Activated T-helper 9 cell treated with anti-CD3 and anti-CD28 coated beads, Interleukin-2, amount 50 U/mL, for 16 hours (primary cell): ENCODE measurements around the gene GMDS.

ENCODE experiments used
- DNase-seq: peaks from one replicate; pipeline ENCODE4 v3.0.0-alpha.2; 2020; ENCODE audit warnings: low read depth

GMDS gene

DNA sequence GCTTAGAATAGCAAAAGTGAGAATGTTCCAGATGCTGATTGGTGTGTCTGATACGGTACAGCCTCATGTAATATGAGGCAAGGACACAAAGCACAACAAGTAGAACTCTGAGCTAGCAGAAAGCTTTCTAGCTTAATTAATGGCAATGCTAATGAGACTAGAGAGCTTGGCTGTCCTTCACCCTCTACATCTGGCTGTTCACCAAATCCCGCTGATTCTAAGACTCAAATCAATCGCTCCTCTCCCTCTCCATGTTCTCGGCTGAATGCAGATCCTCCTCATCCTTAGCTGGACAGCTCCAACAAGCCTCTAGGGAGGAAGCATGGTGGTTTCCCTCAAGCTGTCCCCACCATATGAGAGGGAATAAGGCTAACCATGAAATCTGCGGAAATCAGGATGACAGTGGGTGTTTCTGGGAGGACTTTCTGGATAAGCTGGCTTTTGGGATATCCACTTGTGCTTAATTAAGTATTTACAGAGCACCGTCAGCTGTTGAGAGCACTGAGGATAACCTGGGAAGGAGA lies 506.8 kb downstream of the GMDS start:
- no peak for DNase-seq

DNA sequence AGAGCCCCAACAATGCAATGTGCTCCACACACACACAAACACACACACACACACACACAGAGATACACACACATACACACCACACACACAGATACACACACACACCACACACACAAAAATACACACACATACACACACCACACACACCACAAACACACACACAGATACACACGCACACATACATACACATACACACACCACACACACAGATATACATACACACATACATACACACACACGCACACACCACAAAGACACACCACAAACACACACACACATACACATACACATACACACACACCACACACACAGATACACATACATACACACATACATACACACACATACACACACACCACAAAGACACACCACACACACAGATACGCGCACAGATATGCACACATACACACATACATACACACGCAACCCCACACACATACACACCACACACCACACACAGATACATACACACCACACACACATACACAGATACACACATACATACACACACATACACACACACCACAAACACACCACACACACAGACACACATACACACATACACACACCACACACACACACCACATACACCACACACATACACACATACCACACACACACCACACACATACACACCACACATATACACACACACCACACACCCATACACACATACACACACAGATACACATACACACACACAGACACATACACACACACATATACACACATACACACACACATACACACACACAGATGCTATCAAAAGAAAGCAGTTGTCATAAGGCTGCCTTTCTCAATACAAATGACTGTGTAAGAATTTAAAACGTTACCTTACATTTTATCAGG lies 507.7 kb downstream of the GMDS start:
- no peak for DNase-seq

DNA sequence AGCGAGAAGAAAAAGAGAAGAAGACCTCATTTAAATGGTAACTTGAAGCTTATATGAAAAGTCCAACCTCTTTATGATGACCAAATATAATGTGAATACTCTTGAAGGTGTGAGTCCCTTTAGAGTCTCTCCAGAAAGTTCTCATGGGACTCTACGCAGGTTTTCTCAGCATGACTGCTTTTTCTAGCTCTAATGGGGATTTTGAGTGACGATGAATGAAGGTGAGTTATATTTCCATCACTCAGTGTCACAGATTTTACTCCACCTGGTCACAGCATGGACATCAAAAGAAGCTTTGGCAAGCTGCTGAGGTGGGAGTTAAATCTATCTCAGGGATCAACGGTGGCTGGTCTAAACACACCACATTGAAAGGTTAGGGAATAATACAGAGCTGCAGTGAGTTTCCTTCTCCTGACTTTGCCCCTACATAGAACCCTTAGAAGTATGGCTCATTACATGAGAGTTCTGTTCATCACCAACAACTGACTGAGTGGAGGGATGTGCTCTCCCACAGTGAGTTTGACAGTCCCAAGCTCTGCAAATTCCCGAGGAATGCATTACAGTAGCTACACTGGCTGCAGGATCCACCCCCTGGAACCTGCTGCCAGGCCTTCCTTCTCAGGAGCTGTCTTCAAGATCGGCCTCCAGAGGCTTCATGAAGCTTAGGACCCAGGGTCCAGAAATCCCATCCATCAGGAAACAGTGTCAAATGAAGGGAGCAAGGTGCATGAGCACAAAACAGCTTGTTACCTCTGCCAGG lies 508.9 kb downstream of the GMDS start:
- no peak for DNase-seq

DNA sequence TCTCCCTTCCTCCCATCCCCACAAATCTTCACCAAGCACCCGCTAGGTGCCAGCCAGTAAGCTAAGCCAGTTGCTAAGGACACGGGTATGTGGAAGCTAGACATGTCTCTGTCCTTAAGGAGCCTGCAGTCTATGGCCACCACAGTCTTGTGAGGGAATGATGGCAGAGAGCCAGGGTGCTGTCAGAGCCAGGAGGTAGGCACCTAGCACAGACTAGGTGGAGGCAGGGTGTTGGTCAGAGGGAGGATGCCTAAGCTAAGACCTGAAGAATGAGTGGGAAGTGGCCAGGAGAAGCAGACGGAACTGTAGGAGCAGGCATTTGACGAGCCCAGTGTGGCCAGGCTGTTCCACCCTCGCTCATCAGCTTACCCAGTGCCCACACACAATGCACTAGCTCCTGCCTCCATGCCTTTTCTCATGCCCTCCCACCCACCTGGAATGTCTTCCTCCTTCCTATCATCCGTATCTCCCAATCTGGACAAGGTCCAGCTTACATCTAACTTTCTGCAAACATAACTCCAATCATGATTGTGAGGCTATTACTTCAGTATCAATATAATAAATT lies 510.1 kb downstream of the GMDS start:
- DNase-seq = no peak

DNA sequence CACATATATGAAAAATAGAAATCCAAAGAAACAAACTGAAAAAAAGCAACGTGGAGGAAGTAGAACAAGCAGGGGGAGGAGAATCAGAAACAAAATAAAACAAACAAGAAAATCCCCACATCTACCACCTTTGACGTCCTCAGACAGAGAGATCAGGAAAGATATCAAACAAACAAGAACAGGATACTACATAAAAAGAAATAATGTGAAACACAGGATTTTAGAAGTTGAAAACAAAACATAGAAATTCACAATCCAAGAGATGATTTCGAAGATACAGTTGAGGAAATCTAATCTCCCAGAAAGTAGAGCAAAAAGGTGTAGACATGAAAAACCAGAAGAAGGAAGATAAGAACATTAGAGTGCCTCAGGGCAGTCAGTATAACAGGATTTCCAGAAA lies 514.5 kb downstream of the GMDS start:
- DNase-seq = no peak

DNA sequence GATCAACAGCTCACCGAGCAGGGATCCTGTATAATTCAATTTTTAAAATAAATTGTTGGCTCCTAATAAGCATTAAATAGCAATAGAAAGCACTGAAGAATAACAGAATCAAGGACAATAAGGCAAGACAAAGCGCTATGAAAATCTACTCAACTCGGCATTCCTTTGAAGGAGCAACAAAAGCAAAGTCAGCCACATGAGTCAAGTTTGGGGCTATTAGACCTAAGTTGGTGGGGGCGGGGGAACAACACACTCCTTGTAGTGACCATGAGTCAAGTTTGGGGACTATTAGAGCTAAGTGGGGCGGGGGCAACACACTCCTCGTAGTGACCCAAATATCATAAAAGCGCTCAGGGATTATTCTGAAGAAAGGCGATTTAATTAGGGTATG lies 515.7 kb downstream of the GMDS start:
- DNase-seq = no peak

DNA sequence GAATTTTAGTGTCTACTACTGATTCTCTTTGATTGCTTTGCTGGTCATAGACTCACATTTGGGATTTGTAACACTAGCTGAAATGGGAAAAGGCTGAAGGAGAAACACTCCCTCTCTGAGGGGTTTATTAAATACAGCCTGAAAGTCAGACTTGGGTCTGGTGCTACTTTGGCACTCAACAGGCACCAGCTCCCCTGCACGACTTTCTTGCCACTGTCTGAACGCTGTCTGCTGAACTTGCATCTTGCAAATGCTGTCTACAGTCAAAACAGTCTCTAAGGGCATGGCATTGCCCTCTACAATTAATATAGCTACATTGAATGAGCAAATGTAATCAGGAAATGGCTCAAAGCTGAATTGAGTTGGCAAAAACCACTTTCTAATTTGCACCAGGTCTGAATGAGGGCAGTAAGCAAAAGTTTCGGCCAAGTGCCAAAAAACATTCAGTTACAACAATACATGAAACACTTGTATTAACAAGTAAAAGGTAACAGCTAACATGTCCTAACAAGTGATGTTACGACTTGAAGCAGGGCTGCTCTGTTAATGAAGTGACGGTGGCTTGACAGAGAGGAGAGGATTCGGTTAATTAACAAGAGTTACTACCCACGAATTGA lies 516.2 kb downstream of the GMDS start:
- DNase-seq = no peak

DNA sequence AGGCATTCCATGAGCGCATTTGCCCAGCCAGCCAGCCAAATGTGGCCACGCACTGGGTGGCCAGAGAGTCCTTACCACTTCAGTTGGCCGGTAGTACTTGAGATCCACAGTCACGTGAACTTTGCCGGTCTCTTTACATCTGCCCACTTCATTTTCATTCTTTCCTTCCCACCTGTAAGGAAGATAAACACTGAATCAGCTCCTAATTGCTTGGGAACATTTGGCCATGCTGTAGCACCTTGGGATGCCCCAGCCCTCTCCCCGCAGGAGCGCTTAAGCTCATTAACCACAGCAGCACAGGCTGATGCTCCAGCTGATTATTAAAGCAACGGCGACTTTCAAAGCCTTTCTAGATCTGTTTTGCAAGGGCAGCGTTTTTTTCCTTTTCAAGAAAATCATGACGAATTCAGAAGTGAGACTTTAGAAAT lies 519.0 kb downstream of the GMDS start:
- no peak for DNase-seq

DNA sequence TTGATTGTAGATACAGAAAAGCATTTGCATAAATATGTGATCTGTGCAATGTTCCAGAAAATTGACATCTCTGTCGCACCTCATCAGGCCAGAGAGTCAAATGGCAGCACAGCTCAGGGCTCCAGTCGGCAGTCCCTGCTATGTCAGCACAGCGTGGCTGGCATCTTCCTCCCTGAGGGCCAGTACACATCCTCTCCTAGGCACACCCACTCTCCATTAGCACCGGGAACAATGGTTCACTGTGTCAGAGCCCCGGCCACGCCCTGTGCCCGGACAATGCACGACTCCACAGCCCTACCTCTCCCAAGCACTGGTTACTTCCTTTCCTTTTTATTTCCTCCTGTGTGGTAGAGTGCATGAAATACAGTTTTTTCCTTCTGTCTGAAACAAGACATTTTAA lies 520.8 kb downstream of the GMDS start:
- no peak for DNase-seq

DNA sequence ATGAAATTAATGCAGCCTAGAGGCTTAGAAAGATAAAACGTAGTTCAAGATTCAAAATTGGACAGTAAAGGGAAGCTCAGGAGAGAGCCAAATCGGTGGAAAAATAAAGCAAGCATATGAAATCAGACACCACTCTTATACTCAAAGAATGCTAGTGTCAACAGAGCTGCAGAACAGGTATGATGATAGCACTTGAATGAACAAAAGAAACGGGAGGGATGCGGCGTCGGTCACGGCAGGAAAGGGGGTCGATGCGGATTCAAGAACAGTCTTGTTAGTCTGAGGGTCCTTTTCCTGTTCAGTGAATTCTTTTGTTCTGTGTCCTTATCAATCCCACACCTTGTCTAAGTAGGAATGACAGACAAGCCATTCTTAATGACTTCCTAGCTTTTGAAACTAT lies 521.3 kb downstream of the GMDS start:
- DNase-seq = no peak

DNA sequence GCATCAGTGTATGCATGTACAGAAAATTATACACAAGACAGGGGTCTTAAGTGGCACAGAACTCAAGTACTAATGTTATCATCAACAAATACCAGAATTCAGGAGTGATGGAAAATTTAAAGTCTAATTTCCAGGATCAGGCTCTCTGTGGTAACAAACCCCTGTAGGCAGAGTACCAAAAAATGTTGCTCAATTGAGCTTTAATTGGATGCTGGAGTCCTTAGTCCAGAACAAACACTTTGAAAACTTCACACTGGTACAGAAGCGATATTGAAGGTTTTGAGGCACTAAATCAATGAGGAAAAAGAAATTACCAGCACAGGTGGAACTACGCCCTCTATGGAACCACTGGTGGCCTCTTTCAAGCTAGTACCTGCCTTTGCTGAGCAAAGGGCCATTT lies 522.6 kb downstream of the GMDS start:
- DNase-seq = no peak

DNA sequence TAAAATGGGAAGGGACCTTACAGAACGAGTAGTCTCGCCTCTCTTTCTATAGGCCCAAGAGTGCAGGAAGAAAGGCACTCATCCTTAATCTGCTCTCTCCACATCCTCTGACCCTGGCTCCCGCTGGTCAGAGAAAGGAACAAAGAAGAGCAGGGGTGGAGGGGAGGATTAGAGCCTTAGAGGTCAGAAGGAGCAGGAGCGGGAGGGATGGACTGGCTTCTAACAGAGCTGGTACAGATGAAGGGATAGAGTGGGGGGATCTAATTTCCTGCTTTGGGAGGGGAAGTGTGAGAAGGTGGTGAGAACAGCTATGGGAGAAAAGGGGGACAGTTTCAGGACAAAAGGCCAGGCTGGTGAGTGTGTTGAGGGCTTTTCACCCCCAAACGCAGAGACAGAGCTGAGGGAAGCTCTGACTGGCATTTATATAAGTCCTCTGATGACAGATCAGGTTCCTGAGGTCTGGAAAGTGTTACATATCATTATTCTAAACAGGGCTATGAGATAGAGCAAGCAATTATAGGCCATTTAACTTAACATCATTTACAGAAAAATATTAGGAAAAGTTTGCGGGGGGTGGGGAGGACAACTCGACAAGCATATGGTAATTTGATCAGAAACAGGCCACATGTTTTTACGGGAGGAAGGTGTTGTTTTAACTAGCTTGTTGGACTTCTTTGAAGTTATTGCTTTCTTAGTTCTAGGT lies 524.6 kb downstream of the GMDS start:
- no peak for DNase-seq

DNA sequence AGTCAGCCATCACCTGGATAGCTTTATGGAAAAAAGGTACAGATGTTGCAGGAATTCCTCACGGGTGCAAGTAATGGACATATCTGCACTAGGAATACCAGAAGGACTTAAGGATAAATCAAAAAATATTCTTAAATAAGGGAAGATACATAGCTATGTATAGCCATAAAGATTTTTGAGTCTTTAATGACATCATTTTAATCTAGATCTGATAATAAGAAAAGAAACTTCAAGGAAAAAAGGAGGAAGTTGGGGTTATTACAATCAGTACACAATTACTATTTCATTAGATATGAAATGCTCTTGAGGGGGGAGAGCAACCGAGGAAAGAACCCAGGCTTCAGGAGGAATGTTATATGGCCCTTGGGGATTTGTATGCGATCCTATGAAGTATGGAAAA lies 525.5 kb downstream of the GMDS start:
- no peak for DNase-seq

DNA sequence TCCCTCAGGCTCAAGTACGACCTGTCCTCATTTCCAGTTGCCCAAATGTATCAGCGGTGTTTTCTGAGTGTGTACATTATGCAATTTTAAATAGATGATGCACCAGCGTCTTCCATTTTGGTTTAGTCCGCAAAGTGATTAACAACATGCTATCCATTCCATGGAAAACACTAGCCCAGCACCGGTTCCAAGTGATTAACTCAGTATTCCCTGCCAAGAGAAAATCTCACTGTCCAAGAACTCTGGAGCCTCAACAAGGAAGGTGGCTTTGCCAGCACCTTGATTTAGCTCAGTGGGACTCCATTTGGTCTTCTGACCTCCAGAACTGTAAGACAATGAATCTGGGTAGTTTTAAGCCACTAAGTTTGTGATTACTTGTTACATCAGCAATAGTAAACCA lies 528.5 kb downstream of the GMDS start:
- no peak for DNase-seq

DNA sequence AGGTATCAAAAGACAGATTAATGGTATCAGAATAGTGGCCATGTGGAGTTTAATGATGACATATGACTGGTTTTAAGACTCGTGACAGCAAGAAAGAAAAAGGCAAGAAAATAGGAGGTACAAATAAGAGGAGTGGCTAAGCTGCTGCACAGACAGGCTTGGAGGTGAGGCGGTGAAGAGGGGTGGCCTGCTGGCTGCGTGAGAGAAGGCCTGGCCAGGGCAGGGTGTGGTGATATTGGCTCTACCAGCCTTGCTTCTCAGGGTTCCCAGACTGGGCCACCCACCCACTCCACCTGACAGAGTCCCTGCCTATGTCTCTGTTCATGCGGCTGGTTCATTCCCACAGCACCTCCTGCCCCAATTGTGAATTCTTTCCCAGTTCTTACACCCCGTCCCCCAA lies 529.0 kb downstream of the GMDS start:
- no peak for DNase-seq

DNA sequence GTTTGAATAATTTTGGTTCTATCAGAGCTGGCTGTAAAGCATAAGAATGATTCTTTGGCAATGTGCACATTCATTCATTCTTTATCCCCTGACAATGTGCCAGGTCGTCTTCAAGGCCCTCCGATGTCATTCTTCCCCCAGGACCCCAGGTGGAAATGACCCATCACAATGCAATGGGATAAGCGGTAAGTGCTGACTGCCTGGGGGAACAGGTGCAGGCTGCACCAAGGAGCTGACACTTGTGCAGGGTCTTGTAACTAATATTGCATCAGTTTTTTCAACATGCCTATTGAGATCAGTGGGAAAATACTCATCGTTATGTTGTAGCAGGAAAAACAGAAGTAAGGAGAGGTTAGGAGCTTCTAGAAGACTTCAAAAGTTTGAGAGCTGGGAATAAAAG lies 530.1 kb downstream of the GMDS start:
- no peak for DNase-seq

DNA sequence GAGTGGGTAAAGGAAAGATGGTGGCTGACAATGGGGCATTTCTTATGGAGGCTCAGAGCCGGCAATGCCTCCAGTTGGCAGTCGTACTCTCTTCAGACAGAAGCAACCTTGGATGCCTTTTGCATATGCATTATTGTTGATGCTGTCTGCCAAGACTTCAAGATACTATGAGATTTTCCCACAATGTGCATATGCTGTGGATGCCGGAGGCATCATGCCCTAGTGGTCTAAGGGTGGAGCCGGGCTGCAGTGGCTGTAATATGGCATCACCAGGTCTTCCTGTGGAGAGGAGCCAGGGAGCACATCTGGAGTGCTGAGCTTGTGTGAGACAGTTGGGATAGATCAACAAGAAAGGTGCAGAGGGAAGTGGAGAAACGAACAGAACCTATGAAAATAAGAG lies 530.8 kb downstream of the GMDS start:
- DNase-seq = no peak

DNA sequence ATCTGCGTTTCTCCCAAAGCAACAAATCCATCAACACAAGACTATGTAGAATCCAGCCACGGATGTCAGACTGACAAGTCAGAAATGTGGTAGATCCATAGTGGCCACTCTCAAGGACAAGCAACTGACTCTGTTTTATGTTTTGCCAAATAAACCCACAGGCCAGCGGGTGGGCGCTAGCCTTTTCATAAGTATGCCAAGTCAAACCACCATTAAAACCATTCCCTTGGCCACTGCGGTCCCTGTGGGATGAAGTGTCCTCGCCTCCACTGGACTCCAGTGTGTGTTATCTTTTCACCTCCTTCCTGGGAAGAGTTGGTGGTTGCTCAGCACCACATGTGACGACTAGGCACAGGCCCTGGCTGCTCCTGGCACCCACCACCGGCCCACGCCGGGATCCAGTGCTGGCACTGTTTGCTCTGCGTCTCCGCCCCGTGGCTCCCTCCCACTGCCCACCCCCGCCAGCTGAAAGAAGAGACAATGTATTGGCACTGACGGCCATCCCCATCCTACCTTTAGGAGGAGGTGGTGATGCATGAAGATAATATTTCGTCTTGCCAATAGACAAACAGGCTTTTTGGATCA lies 532.3 kb downstream of the GMDS start:
- no peak for DNase-seq

DNA sequence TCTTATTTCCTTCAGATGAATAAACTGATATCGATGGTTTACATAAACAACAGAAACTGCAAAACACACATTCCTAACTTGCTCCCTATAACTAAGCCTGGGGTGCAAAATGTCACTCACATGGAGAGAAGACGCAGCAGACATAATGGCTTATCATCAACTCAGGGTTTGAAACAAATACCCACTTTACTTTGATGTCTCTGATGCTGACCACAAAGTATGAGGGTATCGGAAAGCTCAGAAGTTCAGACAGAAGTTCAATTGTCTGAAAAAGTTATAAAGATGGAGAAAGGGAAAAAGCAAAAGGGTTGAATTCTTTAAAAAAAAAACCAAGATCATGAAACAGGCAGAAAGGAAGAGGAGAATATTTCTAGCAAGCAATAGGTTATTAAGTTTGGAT lies 533.0 kb downstream of the GMDS start:
- no peak for DNase-seq

DNA sequence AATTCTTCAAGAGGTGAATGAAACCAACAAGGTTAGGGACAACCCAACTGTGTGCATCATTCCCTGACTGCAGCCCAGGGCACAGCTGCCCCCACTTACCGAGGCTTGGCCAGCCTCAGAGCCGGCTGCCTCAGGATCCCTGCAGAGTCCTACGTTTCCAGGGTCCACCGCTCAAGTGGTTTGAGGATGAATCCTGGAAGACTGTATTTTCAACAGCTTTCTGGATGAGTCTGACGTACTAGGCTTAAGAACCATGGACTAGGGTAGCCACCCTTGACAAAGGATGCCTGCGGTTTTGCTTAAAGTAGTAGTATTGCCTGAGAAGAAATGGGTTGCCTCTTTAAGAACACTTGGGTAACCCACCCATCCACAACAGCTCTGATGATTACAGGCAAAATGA lies 534.3 kb downstream of the GMDS start:
- DNase-seq = no peak

DNA sequence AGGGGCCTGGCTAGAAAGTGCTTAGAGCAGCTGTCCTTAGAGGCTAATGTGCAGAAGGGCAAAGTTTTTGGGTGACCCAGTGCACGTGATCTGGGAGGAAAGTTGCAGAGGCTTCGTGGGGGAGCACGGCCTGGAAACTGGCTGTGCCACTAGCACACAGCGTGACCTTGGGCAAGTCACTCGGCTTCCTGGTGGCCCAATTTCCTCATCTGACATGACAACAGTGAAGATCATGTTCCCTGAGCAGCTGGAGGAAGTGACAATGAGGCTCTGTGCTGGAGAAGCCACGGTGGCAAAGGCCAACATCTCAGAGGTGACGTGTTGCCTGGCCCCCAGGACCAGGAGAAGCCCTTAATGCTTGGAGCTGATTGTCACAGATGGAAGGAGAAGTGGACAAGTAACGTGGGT lies 536.2 kb downstream of the GMDS start:
- DNase-seq = no peak

DNA sequence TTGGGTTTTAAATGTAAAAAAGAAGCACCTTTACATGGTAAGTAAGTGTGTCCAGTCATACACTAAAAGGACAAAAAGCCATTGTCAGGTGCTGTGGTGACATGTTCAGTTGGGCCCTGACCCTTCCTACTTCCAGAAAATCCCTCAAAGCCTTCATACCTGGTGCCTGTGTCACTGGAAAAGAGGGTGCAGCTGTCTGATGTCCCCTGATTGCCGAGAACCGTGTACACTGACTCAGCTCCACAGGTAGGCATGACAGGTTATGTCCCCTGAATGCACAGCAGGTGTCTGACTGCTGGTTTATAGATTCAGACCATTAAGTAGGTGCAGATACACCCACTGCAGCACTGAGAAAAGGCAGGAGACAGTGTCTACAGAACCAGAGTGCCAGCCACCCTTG lies 536.6 kb downstream of the GMDS start:
- no peak for DNase-seq
